Left ventricle myocardium superior (tissue), 1 donor: ENCODE results near the gene SEL1L2. TPM values are rescaled to one million over a fixed set of nuclear protein-coding genes. Genes with fewer than 3 reads are reported as not detected.

Experiments
- ATAC-seq: fragments of 200-7000 bp; cut with Tn5 transposase; one replicate; pipeline ENCODE4 v1.9.1; 2020; ENCODE audit warnings: mild to moderate bottlenecking, moderate library complexity
- DNase-seq: peaks from one replicate; pipeline ENCODE4 v3.0.0-alpha.2; 2020
- intact Hi-C: fragments of 100-400 bp; cut with micrococcal nuclease; formaldehyde crosslinking; loops from one replicate; pipeline ENCODE4 v1.11.0; 2022
- total RNA-seq: library from RNA; stranded (reverse); fragmentation: NEBNext Ultra II Directional; extraction: Animal tissue kit (Norgen Biotek cat#: 25700); gene quantifications from one replicate; pipeline ENCODE4 v1.2.1, GENCODE V29; 2021
- donor health status: DM: no; HTN: yes; CAD: no; lungs with severe emphysema.

The SEL1L2 gene
- total RNA-seq, 1 donor from 2014 or later: 0.40 TPM

- no peak for DNase-seq
- intact Hi-C loops: no loop called here
- ATAC-seq: no peak
Observed at GRCh38 chr20:13874394-13875157, 115.8 kb downstream of the SEL1L2 start.

GRCh38 chr20:13873831-13874230 lies 116.6 kb downstream of the SEL1L2 start:
- no peak for DNase-seq

GRCh38 chr20:13870170-13870748 lies 120.2 kb downstream of the SEL1L2 start:
- DNase-seq (no peak), ATAC-seq (no peak)
- intact Hi-C loops: no loop called here

More at GRCh38 chr20:13873831-13874230, 116.6 kb downstream of the SEL1L2 start:
- no peak for ATAC-seq
- intact Hi-C loops: no loop called here

- no peak for DNase-seq
- intact Hi-C loops: no loop called here
Observed at GRCh38 chr20:13868331-13868730, 122.1 kb downstream of the SEL1L2 start.

DNA sequence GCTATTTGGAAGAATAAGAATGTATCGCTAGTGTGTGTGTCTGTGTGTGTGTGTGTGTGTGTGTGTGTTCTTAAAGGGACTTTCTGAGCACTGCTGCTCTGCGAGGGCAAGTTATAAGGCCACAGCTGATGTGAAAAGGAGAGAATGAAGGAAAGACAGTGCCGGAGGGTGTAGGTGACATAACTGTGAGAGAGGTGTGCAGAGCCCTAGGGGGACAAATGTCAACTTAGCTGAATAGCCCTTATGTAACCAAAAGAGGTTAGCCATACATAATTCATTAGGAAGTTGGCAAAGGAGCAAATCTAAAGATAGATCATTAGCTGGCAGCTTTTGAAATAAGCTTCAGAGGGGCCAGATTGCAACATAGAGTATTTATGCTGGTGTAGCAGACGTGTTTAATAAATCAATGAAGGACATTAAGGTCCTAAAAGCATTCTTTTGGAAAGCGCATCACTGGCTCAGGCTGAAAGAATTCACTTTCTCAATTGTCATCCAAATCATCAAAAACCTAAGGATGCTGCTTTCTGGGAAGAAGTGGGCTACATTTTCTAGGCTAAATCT lies 124.5 kb downstream of the SEL1L2 start:
- DNase-seq (no peak), ATAC-seq (peak; percentile 65)
- intact Hi-C loops: no loop called here

More at GRCh38 chr20:13868331-13868730, 122.1 kb downstream of the SEL1L2 start:
- ATAC-seq: no peak

DNA sequence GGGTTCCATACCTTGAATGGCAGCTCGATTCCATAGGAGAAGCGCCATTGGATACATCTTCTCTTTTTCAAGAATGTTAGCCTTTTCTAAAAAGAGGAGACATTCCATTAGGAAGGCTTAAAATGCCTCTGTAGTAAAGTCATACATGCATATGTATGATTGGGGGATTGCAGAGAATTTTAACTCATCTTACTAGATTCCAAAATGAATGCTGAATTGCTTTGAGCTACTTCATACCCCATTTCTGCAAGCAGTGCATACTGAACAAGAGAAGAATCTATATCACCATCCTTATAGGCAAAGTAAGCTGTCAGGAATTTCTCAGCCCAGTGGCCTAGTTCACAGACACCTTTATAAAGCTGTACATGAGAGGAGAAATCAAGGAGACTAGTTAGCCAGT lies 125.3 kb downstream of the SEL1L2 start:
- no peak for DNase-seq
- intact Hi-C loops: no loop called here
- no peak for ATAC-seq

DNA sequence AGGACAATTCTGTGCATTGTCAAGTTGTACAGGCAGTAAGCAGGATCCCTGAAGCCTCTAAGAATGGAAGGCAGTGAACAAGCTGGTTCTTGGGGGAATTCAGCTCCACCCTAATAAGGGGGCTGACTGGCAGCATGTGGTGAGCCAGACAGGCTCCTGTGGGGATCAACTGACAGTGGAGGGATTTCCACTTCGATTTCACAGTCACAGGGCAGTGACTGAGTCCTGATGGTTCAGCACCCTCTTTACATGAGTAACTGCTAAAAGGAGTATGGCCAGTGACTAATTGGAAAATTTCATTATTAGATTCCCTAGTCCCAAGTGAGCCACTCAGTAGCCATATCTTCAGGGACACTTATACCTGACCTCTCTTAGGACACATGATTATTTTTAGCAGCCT lies 127.2 kb downstream of the SEL1L2 start:
- ATAC-seq (peak; percentile 71), DNase-seq (no peak)
- intact Hi-C loops: no loop called here

- ATAC-seq (no peak), DNase-seq (no peak)
- intact Hi-C loops: no loop called here
Observed at GRCh38 chr20:13862245-13862644, 128.2 kb downstream of the SEL1L2 start.

GRCh38 chr20:13858871-13859270 lies 131.5 kb downstream of the SEL1L2 start:
- no peak for DNase-seq
- intact Hi-C loops: no loop called here
- no peak for ATAC-seq

DNA sequence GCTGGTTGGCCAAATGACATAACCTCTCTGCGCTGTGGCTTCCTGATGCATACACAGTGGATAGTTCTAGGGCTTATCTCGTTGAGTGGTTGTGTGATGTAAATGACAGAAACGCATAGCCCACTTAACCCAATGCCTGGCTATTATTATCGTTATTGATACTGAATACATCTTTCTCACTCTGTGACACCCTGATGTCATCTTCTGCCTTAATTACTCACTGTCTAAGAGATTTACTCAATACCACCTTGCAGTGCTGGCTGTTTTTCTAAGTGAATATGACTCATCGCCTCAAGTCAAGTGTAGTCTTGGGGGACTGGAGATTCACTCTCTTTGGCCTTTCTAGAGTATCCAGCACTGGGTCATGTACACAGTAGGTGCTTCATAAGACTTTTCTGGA lies 132.0 kb downstream of the SEL1L2 start:
- intact Hi-C loops: no loop called here
- ATAC-seq (no peak), DNase-seq (no peak)

DNA sequence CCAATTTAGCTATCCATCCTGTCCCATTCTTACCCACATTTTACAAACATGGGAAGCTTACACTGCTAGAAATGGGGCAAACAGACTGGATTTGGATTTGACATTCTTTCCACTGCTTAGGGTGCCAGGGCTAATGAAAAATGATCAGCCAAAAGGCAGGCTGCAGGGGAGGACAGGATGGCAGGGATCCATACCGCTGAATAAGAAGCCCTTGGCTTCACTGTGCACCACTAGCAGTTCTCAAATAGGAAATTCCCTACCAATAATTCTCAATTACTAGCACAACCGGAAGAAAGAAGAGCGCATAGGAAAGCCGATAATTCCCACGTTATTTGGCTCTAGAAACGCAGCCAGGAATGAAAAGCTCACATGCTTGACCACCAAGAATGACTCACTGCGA lies 132.5 kb downstream of the SEL1L2 start:
- no peak for DNase-seq
- intact Hi-C loops: no loop called here
- no peak for ATAC-seq

DNA sequence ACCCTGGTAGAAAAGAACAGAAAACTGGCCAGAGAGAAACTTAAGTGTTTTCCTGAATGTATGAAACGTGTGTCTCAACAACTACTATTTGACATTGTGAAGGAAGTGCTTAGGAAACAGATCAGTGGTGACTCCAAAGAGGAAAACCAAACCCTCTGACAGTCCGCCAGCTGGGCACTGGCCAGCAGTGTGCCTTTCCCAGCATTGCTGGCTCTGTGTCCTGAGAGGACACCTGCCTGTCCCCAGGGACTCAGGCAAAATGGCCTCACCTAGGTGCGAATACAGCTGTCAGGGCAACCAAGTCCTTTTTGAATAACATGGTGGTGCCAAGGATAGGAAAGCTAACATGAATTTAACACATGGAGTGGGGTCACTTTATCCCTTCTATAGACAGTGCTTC lies 133.1 kb downstream of the SEL1L2 start:
- peak; percentile 90 for DNase-seq
- ATAC-seq: peak; percentile 99
- intact Hi-C loops: no loop called here

DNA sequence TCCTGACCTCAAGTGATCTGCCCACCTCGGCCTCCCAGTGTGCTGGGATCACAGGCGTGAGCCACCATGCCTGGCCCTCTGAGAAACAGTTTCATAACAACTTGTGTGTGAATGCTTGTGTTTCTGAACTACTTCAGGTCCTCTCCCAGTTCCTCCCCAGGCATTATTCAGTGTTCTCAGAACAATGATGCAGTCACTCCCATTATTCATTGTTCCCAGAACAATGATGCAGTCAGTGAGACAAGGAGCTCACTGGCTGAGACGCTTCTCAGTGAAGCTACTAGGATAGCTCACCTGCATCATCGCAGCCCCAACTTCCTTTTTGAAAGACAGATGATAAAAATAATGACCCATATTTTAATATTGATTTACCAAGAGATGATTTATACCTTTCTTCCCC lies 134.1 kb downstream of the SEL1L2 start:
- DNase-seq: no peak
- intact Hi-C loops: no loop called here
- ATAC-seq: no peak

DNA sequence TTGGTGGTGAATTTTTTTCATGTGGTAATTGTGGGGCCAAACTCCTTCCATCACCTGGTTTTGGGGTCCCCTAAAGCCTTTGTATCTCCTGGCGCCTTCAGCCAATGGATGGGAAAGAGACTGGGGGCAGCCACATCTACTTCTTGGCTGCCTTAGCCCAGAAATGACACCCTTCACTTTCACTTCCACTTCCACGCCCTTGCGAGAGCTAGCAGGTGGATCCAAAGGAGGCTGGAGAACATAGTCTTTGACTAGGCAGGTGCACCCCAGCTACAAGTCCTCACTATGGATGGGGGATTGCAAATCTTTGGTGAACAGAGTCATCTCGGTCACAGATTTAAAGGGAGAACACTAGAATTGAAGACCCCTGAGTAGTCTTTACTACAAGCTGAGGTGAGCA lies 134.8 kb downstream of the SEL1L2 start:
- intact Hi-C loops: no loop called here
- ATAC-seq: no peak

GRCh38 chr20:13852306-13852705 lies 138.1 kb downstream of the SEL1L2 start:
- intact Hi-C loops: no loop called here
- DNase-seq (no peak), ATAC-seq (no peak)

More for the DNA sequence above, 134.8 kb downstream of the SEL1L2 start:
- DNase-seq: no peak

DNA sequence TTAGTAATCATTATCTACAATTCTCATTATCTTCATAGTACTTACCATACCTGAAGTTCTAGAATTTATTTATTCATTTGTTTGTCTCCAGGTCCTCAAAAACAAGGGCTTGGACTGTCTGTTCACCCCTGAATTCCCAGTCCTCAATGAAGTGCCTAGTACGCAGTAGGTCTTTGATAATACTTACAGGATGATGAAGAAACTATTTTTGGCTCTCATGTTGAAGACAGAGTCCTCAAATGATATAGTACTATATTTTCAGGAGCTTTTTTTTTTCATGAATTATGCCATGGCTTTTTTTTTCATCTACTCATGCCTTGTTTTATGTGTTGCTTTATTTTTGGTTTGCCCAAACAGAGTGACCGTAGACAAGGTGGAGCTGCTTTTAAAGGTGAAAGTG lies 139.1 kb downstream of the SEL1L2 start:
- no peak for DNase-seq
- ATAC-seq: peak; percentile 92
- intact Hi-C loops: no loop called here

GRCh38 chr20:13844296-13844695 lies 146.1 kb downstream of the SEL1L2 start:
- ATAC-seq (no peak), DNase-seq (no peak)
- intact Hi-C loops: no loop called here

GRCh38 chr20:13841206-13841605 lies 149.2 kb downstream of the SEL1L2 start:
- DNase-seq: no peak
- intact Hi-C loops: no loop called here
- no peak for ATAC-seq

DNA sequence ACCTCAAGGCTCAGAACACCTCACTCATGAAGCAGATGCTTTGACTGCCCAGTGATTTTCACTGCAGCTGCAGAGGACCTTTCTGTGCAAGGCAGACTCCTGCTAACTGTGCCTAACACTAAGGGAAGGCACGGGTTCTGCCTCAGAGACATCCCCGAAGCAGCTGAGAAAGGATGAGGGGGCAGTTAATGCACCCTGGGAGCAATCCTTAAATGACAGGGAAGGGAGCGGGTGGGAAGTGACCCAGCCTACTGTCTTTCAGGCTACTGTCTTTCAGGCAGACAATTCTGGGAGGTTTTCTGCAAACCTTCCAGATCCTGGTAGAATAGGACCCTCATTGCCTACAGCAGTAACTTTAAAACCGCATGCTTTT lies 150.3 kb downstream of the SEL1L2 start:
- ATAC-seq: no peak
- DNase-seq: no peak
- intact Hi-C loops: no loop called here

- ATAC-seq: no peak
- no peak for DNase-seq
- intact Hi-C loops: no loop called here
Observed at GRCh38 chr20:13839421-13840092, 150.9 kb downstream of the SEL1L2 start.
